CD4-positive, alpha-beta memory T cell (primary cell): ENCODE results near the gene RTF1. TPM values are rescaled to one million over a fixed set of nuclear protein-coding genes. Genes with fewer than 3 reads are reported as not detected.
"Not testable (repeated sequence)": the region's sequence is repeated elsewhere in the genome, so short reads cannot be mapped to it uniquely, and the experiment has no call there.

Experiments used
- CTCF ChIA-PET: fragments of 350-600 bp; sonication (Branson Sonifier 250); formaldehyde crosslinking; loops from one replicate; lab custom pipeline; 2021; ENCODE audit warnings: inconsistent platforms; ENCODE audit not compliant: partially characterized antibody; lab: Charles Lee
- POLR2A ChIA-PET: fragments of 350-600 bp; sonication (Branson Sonifier 250); formaldehyde crosslinking; loops from one replicate; lab custom pipeline; 2021; ENCODE audit not compliant: partially characterized antibody; lab: Charles Lee
- DNase-seq, 5 donors: peaks; one replicate each; pipeline versions ENCODE4 v3.0.0 to v3.0.0-alpha.2; 2020 to 2022; ENCODE audit warnings: mixed read lengths in 1 of 5
- H3K27ac ChIP-seq: one replicate; pipeline ENCODE4 v1.7.0; 2013; ENCODE audit warnings: low read depth, low read length
- H3K27me3 ChIP-seq: 2 replicates; pipeline ENCODE4 v1.7.0; 2013; ENCODE audit warnings: mild to moderate bottlenecking, low read length, moderate library complexity; ENCODE audit not compliant: insufficient read depth
- H3K36me3 ChIP-seq: 2 replicates; pipeline ENCODE4 v1.7.0; 2013; ENCODE audit warnings: mild to moderate bottlenecking, low read length, moderate library complexity; ENCODE audit not compliant: insufficient read depth
- H3K4me1 ChIP-seq: 2 replicates; pipeline ENCODE4 v1.7.0; 2013; ENCODE audit warnings: mild to moderate bottlenecking, low read length, moderate library complexity; ENCODE audit not compliant: insufficient read depth
- H3K4me3 ChIP-seq, 2 donors: one replicate each; pipeline ENCODE4 v1.7.0; 2013; ENCODE audit warnings: low read length in 2 of 2, mild to moderate bottlenecking in 1 of 2
- H3K9me3 ChIP-seq, 2 donors: one replicate each; pipeline ENCODE4 v1.7.0; 2013; ENCODE audit warnings: low read length in 2 of 2, control low read depth in 1 of 2; ENCODE audit not compliant: control insufficient read depth in 1 of 2
- H3K27ac Mint-ChIP-seq, 7 donors: one replicate each; pipeline ENCODE4 v1.8.0; 2020 to 2021; ENCODE audit warnings: mixed read lengths in 7 of 7, mild to moderate bottlenecking in 6 of 7, inconsistent platforms in 3 of 7, moderate library complexity in 3 of 7
- H3K27me3 Mint-ChIP-seq, 2 donors: one replicate each; pipeline ENCODE4 v1.8.0; 2020 to 2021; ENCODE audit warnings: mixed read lengths in 2 of 2
- H3K36me3 Mint-ChIP-seq, 2 donors: one replicate each; pipeline ENCODE4 v1.8.0; 2020 to 2021; ENCODE audit warnings: mixed read lengths in 2 of 2, inconsistent platforms in 1 of 2, mild to moderate bottlenecking in 1 of 2
- H3K4me1 Mint-ChIP-seq, 4 donors: one replicate each; pipeline ENCODE4 v1.8.0; 2020 to 2021; ENCODE audit warnings: mixed read lengths in 4 of 4, mild to moderate bottlenecking in 1 of 4
- H3K4me3 Mint-ChIP-seq, 8 donors: one replicate each; pipeline ENCODE4 v1.8.0; 2020 to 2021; ENCODE audit warnings: mixed read lengths in 8 of 8, mild to moderate bottlenecking in 7 of 8, moderate library complexity in 6 of 8, inconsistent platforms in 3 of 8
- H3K9me3 Mint-ChIP-seq, 8 donors: one replicate each; pipeline ENCODE4 v1.8.0; 2020 to 2021; ENCODE audit warnings: mixed read lengths in 8 of 8, mild to moderate bottlenecking in 5 of 8, inconsistent platforms in 3 of 8, moderate library complexity in 1 of 8
- intact Hi-C: fragments of 100-400 bp; cut with micrococcal nuclease; formaldehyde crosslinking; loops from one replicate; pipeline ENCODE4 v1.15.1; 2023
- polyA plus RNA-seq, 2 donors: library from polyadenylated mRNA; unstranded; fragments of 300-500 nt; fragmentation: Illumina TruSeq; gene quantifications; one replicate each; pipeline ENCODE4 v1.2.3, GENCODE V29; 2021
- total RNA-seq, 2 experiments: library from RNA; stranded (reverse); gene quantifications; one replicate each; pipeline ENCODE4 v1.2.3, GENCODE V29; 2021

The RTF1 gene
- total RNA-seq: 10 to 100 TPM; 31.9 to 35.9 TPM
- polyA plus RNA-seq: 10 to 100 TPM in 1 of 2 donors, 1 to 10 TPM in 1; 7.4 to 29.6 TPM

DNA sequence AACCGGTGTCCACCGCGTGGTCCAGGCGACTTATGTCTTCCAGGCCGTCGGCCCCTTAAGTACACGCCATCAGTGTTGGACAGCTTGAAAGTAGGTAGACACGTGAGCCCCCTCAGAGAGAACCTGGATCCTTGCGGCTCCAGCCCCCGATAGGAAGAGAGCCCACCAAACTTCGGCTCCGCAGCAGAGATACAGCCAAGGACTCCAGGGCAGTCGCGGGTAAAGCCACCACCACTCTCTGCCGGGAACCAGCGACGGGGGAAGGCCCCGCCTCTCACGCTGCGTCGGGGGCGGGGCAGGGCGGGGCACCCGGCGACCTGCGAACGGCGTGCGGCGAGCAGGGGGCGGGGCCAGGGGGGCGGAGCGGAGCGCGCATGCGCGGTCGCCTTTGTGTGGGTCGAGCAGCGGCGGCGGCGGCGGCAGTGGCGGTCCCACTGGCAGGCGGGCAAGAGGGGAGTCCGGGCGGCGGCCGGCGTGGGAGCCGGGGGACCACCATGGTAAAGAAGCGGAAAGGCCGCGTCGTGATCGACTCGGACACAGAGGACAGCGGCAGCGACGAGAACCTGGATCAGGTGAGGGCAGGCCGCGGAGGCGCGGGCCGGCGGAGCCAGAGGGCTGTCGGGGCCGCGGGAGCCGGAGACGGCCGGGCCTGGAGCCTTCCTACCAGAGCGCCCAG, at the start of gene RTF1:
Gene RTF1, plus strand, starts transcription at position 354 of the 676 bp plus-strand sequence. Its CDS starts 21 bp downstream, at position 375.
- Mint-ChIP-seq H3K27me3 (no peaks in the 10 kb centered on the region), H3K9me3 (no peaks in the 10 kb centered on the region), H3K4me3 (peak within 1 kb of the TSS; percentile 91 to 96 (median 96)), H3K36me3 (peaks cover 0 to 8% of the 10 kb centered on the region in 2 donors), H3K4me1 (peaks cover 24 to 55% (median 38%) of the 10 kb centered on the region in 4 donors), H3K27ac (peak within 1 kb of the TSS; percentile 86 to 98 (median 96))
- ChIA-PET CTCF (no interaction called here), POLR2A (interaction anchor here (0.6 to 1.3 kb wide), 4 partner anchors 14 to 127 kb away, joined by 3 to 5 read pairs (median 3); partner anchors contain the start of genes NUSAP1, OIP5 and RPAP1)
- peak; percentile 93 to 98 (median 96) for DNase-seq
- H3K27me3 ChIP-seq: no peaks in the 10 kb centered on the region
- H3K27ac ChIP-seq: peak within 1 kb of the TSS; percentile 72
- H3K4me3 ChIP-seq: peak within 1 kb of the TSS; percentile 91 to 100
- H3K4me1 ChIP-seq: peaks cover 34% of the 10 kb centered on the region
- no peaks in the 10 kb centered on the region for H3K36me3 ChIP-seq
- intact Hi-C loops: loop anchor here (1.0 to 5.0 kb wide), 6 partner anchors 15 to 554 kb away; partner anchors contain the start of genes CHP1, EXD1, NDUFAF1 and NUSAP1
- H3K9me3 ChIP-seq: no peaks in the 10 kb centered on the region

DNA sequence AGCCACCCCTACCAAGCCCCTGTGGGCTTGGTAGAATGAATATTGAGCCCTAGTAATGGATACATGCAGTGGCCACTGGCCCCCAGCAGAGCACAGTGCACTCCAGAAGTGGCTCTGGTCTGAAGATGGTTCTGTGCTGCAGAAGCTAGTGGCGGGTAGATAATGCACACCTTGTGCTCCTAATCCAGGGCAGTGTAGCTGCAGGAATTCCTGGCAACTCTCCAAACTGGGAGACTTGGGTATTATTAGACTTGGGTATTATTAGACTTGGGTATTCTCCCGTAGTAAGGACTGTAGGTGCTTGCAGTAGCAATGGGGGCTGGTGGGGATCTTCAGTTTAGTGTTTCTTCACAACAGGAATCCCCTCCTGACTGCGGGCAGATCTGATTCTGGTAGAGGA, 49.5 kb upstream of the RTF1 start:
- POLR2A ChIA-PET: no interaction called here
- peak overlapping the region in 1 of 7 donors; percentile 29 for H3K27ac Mint-ChIP-seq

DNA sequence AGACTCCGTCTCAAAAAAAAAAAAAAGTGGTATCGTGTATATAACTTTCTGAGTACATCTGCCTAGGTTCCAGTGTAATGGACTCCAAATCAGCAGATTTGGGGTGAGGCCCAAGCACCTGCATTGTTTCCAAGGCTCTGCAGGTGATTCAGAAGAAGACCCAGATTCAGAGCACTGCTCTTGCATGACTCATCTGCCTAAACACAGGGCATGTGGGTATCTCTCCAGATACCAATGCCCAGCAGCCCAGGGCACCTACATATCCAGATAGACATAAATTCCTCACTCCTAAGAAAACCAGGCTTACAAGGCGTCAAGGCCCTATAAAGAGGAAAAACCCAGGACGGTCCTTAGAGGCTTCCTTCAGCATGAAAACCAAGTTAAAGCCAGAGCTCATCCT, 38.9 kb upstream of the RTF1 start:
- Mint-ChIP-seq H3K27ac (peak overlapping the region in 1 of 7 donors; percentile 64), H3K4me1 (peaks cover 0 to 2% (median 0%) of the 10 kb centered on the region in 4 donors), H3K36me3 (no peaks in the 10 kb centered on the region), H3K9me3 (no peaks in the 10 kb centered on the region), H3K4me3 (no peak overlapping the region), H3K27me3 (no peaks in the 10 kb centered on the region)
- H3K4me1 ChIP-seq: no peaks in the 10 kb centered on the region
- no peaks in the 10 kb centered on the region for H3K9me3 ChIP-seq
- no peak for DNase-seq
- ChIA-PET POLR2A (no interaction called here), CTCF (interaction anchor here (1.1 kb wide), 1 partner anchor 10 kb away, joined by 3 read pairs; no protein-coding TSS in a partner anchor)
- intact Hi-C loops: no loop called here
- no peaks in the 10 kb centered on the region for H3K27me3 ChIP-seq
- H3K27ac ChIP-seq: no peak overlapping the region
- no peak overlapping the region for H3K4me3 ChIP-seq
- H3K36me3 ChIP-seq: no peaks in the 10 kb centered on the region

More for the DNA sequence above, 49.5 kb upstream of the RTF1 start:
- no peak overlapping the region for H3K4me3 ChIP-seq
- Mint-ChIP-seq H3K9me3 (peaks cover 0 to 1% (median 0%) of the 10 kb centered on the region in 8 donors), H3K4me1 (peaks cover 0 to 1% (median under 1%) of the 10 kb centered on the region in 4 donors), H3K36me3 (no peaks in the 10 kb centered on the region), H3K27me3 (no peaks in the 10 kb centered on the region), H3K4me3 (no peak overlapping the region)
- intact Hi-C loops: no loop called here
- H3K27me3 ChIP-seq: no peaks in the 10 kb centered on the region
- no peaks in the 10 kb centered on the region for H3K36me3 ChIP-seq
- no peak for DNase-seq
- CTCF ChIA-PET: no interaction called here
- no peaks in the 10 kb centered on the region for H3K4me1 ChIP-seq
- H3K9me3 ChIP-seq: no peaks in the 10 kb centered on the region
- no peak overlapping the region for H3K27ac ChIP-seq

DNA sequence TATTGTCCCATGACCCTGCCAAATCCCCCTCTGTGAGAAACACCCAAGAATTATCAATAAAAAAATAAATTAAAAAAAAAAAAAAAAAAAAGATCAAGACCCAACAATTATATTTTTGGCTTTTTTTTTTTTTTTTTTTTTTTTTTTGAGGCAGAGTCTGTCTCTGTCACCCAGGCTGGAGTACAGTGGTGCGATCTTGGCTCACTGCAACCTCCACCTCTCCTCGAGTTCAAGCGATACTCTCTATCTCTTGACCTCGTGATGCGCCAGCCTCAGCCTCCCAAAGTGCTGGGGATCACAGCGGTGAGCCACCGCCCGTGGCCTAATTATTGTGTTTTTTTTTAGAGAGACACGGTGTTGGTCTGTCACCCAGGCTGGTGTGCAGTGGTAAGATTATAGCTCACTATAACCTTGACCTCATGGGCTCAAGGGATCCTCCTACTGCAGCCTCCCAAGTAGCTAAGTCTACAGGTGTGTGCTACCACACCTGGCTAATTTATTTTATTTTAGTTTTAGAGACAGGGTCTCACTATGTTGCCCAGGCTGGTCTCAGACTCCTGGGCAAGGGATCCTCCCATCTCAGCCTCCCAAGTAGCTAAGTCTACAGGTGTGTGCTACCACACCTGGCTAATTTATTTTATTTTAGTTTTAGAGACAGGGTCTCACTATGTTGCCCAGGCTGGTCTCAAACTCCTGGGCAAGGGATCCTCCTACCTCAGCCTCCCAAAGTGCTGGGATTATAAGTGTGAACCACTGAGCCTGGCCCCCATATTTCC, 32.7 kb upstream of the RTF1 start:
- H3K4me3 Mint-ChIP-seq, H3K27me3 Mint-ChIP-seq, H3K4me1 ChIP-seq, H3K9me3 Mint-ChIP-seq, H3K4me1 Mint-ChIP-seq, intact Hi-C loops, H3K36me3 ChIP-seq, H3K27ac Mint-ChIP-seq, H3K27ac ChIP-seq, POLR2A ChIA-PET, H3K4me3 ChIP-seq, DNase-seq, H3K9me3 ChIP-seq, CTCF ChIA-PET, H3K27me3 ChIP-seq: not testable (repeated sequence)
- H3K36me3 Mint-ChIP-seq: peaks cover 10 to 19% of the 10 kb centered on the region in 2 donors

DNA sequence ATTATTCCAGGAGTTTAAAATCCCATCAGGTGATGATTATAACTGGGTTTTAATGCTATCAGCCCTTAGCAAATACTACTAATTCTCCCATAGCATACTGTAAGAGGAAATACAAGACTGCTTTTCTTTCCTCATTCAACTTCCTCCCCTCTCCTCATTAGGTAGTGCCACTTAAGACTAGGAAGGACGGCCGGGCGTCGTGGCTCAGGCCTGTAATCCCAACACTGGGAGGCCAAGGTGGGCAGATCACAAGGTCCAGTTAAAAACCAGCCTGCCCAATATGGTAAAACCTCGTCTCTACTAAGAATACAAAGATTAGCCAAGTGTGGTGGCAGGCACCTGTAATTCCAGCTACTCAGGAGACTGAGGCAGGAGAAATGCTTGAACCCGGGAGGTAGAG, 29.2 kb upstream of the RTF1 start:
- intact Hi-C loops: no loop called here
- Mint-ChIP-seq H3K27me3 (no peaks in the 10 kb centered on the region), H3K4me1 (peaks cover under 1 to 7% (median 5%) of the 10 kb centered on the region in 4 donors), H3K4me3 (no peak overlapping the region), H3K36me3 (peaks cover 18 to 29% of the 10 kb centered on the region in 2 donors), H3K9me3 (no peaks in the 10 kb centered on the region), H3K27ac (no peak overlapping the region)
- no peaks in the 10 kb centered on the region for H3K27me3 ChIP-seq
- no peaks in the 10 kb centered on the region for H3K4me1 ChIP-seq
- POLR2A ChIA-PET: no interaction called here
- no peak overlapping the region for H3K4me3 ChIP-seq
- CTCF ChIA-PET: interaction anchor here (1.6 kb wide), 1 partner anchor 10 kb away, joined by 3 read pairs; no protein-coding TSS in a partner anchor
- no peak overlapping the region for H3K27ac ChIP-seq
- H3K9me3 ChIP-seq: no peaks in the 10 kb centered on the region
- no peak for DNase-seq
- no peaks in the 10 kb centered on the region for H3K36me3 ChIP-seq

DNA sequence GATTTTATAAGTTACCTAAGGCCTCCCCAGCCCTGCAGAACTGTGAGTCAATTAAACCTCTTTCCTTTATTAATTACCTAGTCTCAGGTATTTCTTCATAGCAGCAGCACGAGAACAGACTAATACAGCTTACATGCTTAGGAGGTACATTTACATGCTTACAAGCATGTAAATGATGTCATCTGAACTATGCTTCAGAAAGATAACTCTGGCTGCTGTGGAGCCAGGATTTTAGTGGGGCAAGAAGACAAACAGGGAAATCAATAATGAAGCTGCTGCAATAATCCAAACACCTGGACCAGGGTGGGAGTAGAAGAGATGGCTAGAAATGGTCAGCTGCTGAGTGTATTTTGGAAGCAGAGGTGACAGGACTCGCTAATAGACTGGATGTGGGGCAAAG, 24.2 kb upstream of the RTF1 start:
- intact Hi-C loops: no loop called here
- ChIA-PET POLR2A (no interaction called here), CTCF (no interaction called here)
- no peaks in the 10 kb centered on the region for H3K27me3 Mint-ChIP-seq
- H3K4me3 ChIP-seq: no peak overlapping the region
- peaks cover 12 to 21% (median 19%) of the 10 kb centered on the region in 4 donors for H3K4me1 Mint-ChIP-seq
- H3K36me3 Mint-ChIP-seq: peaks cover 34 to 39% of the 10 kb centered on the region in 2 donors
- H3K27me3 ChIP-seq: no peaks in the 10 kb centered on the region
- H3K27ac Mint-ChIP-seq: peak overlapping the region in 6 of 7 donors; percentile 3 to 78 (median 35)
- peaks cover 21% of the 10 kb centered on the region for H3K36me3 ChIP-seq
- no peak overlapping the region for H3K4me3 Mint-ChIP-seq
- H3K27ac ChIP-seq: no peak overlapping the region
- H3K9me3 ChIP-seq: no peaks in the 10 kb centered on the region
- H3K4me1 ChIP-seq: peaks cover 11% of the 10 kb centered on the region
- H3K9me3 Mint-ChIP-seq: no peaks in the 10 kb centered on the region
- DNase-seq: no peak

DNA sequence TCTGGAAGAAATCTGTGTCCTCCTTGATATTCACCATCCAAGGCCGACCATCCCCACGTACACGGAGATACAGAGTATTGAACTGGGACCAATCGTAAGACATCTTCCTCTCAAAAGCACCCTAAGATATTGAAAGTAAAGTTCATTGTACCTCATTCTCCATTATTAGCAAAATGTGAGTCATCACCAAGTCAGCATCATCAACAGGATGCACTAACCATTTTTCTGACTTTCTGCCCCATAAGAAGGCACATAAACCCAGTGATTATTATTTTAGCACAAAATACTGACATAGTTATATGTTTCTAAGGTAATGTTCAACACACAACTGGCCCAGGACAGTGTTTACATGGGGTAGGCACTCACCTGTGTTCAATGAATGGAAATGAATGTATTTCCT, 22.0 kb upstream of the RTF1 start:
- Mint-ChIP-seq H3K4me3 (peak overlapping the region in 1 of 8 donors; percentile 15), H3K27ac (peak overlapping the region in 4 of 7 donors; percentile 1 to 87 (median 50)), H3K9me3 (no peaks in the 10 kb centered on the region), H3K36me3 (peaks cover 30 to 31% of the 10 kb centered on the region in 2 donors), H3K4me1 (peaks cover 12 to 21% (median 19%) of the 10 kb centered on the region in 4 donors), H3K27me3 (no peaks in the 10 kb centered on the region)
- CTCF ChIA-PET: no interaction called here
- Histone ChIP-seq H3K4me1 (peaks cover 11% of the 10 kb centered on the region), H3K9me3 (no peaks in the 10 kb centered on the region), H3K36me3 (peaks cover 21% of the 10 kb centered on the region), H3K4me3 (no peak overlapping the region), H3K27ac (no peak overlapping the region), H3K27me3 (no peaks in the 10 kb centered on the region)
- POLR2A ChIA-PET: no interaction called here
- intact Hi-C loops: no loop called here
- no peak for DNase-seq
